ENCODE measurements around the gene GOPC. TPM values are rescaled to one million over a fixed set of nuclear protein-coding genes. Genes with fewer than 3 reads are reported as not detected.

GOPC gene
- total and polyA plus RNA-seq, 2 of the 8 experiments (the other 6 are each of a cell fraction or from before 2014, with no cell fraction given) = 5.3 to 19.4 TPM

DNA sequence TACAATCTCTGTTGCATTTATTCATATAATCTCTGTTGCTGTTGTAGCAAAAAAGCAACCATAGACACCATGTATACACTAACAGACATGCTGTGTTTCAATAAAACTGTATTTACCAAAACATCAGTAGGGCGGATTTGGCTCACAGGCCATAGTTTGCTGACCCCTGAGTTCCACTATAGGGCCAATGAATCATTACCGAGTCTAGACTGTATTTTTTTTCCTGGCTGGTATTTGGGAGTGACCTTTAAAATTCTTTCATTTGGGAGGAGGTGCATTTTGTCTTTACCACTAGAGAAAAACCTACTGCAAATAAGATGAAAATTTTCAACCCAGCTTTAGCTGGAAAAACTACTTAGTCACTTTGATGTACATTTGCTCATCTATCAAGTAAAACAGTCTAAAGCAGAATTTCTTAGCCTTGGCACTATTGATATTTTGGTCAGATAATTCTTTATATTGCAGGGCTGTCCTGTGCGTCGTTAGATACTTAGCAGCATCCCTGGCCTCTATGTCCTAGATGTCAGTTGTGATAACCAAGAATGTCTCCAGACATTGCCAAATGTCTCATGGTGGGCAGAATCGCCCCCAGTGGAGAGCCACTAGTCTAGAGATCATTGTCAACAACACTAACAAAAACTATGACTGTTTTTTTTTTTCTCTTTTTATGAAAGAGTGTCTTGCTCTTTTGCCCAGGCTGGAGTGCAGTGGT, 80.4 kb downstream of the GOPC start:
- no peak overlapping the region for H3K4me2 ChIP-seq (ENCODE audit: insufficient read depth in 1 of 2, low read depth in 2 of 2, low read length in 2 of 2)
- POLR2A ChIA-PET (ENCODE audit: partially characterized antibody) = no interaction called here
- FAIRE-seq = no peak
- TF ChIP-seq KDM1A (IDR thresholded peaks at IDR 0.05; ENCODE audit: borderline replicate concordance, low read length) = no peak
- no peak for TF ChIP-seq EGR1 (IDR thresholded peaks at IDR 0.05; ENCODE audit: borderline replicate concordance, low read depth, low read length)

More for the DNA sequence above, 80.4 kb downstream of the GOPC start:
- H2BK5ac ChIP-seq (ENCODE audit: low read depth, low read length) = no peak overlapping the region
- 91% methylated on average over 5 of the region's 5 CpGs; no CpG with 5 or more reads in 1 of the 2 experiments for WGBS, 2 experiments (ENCODE audit: extremely low coverage in 1 of 2, insufficient coverage in 1 of 2, insufficient read length in 1 of 2, insufficient replicate concordance in 2 of 2, low coverage in 1 of 2, low lambda C conversion rate in 2 of 2, missing lambda C conversion rate in 1 of 2)
- H3K27ac ChIP-seq (ENCODE audit: low read depth, low read length) = no peak overlapping the region
- H3K14ac ChIP-seq (ENCODE audit: insufficient read length) = no peak overlapping the region
- no peak overlapping the region for H4K91ac ChIP-seq (replicated peaks; ENCODE audit: insufficient read length, low read length)
- H4K5ac ChIP-seq (ENCODE audit: insufficient read length, low read depth, low read length) = no peak overlapping the region
- H4K20me1 ChIP-seq (replicated peaks in 1 of 2; ENCODE audit: control insufficient read depth in 1 of 2, insufficient read depth in 2 of 2, low read length in 2 of 2) = no peaks in the 10 kb centered on the region
- no peak overlapping the region for H2BK15ac ChIP-seq (ENCODE audit: low read length)
- H2AK5ac ChIP-seq (ENCODE audit: low read depth, low read length) = no peak overlapping the region
- H3K27me3 ChIP-seq (replicated peaks in 1 of 4; ENCODE audit: control insufficient read depth in 3 of 4, extremely low read depth in 1 of 4, insufficient read depth in 3 of 4, low read length in 3 of 4) = no peaks in the 10 kb centered on the region
- no peak overlapping the region for H3K56ac ChIP-seq (replicated peaks; ENCODE audit: insufficient read length, low read depth, low read length)
- no peaks in the 10 kb centered on the region for H3K23me2 ChIP-seq (ENCODE audit: low read depth, low read length)
- H3K9me3 ChIP-seq (ENCODE audit: insufficient read depth in 2 of 2, low read depth in 1 of 2, low read length in 1 of 2) = no peaks in the 10 kb centered on the region
- no peaks in the 10 kb centered on the region for H3K4me1 ChIP-seq (replicated peaks in 1 of 4; ENCODE audit: control insufficient read depth in 3 of 4, insufficient read depth in 4 of 4, low read length in 3 of 4)
- H3K4me3 ChIP-seq (ENCODE audit: extremely low read depth in 1 of 4, insufficient read depth in 2 of 4, low read depth in 3 of 4, low read length in 4 of 4) = no peak overlapping the region
- no peaks in the 10 kb centered on the region for H3K79me2 ChIP-seq (ENCODE audit: control insufficient read depth in 1 of 2, insufficient read depth in 2 of 2, low read length in 2 of 2)
- no peak overlapping the region for H3K4ac ChIP-seq (replicated peaks; ENCODE audit: insufficient read length, low read depth, low read length)
- H3K79me1 ChIP-seq (ENCODE audit: low read depth, low read length) = no peaks in the 10 kb centered on the region
- no peak overlapping the region for H2BK20ac ChIP-seq (ENCODE audit: low read length)
- no peak overlapping the region for H2AFZ ChIP-seq (ENCODE audit: low read length)
- H3K36me3 ChIP-seq (ENCODE audit: control insufficient read depth in 2 of 4, insufficient read depth in 4 of 4, low read length in 3 of 4) = no peaks in the 10 kb centered on the region
- H3K9ac ChIP-seq (replicated peaks in 1 of 4; ENCODE audit: extremely low read depth in 1 of 4, low read depth in 3 of 4, low read length in 3 of 4) = no peak overlapping the region
- H4K8ac ChIP-seq (ENCODE audit: extremely low read depth, insufficient read depth, low read length) = no peak overlapping the region
- CTCF ChIA-PET (ENCODE audit: partially characterized antibody) = interaction anchor here (0.6 to 2.1 kb wide), 7 partner anchors 9 to 72 kb away, joined by 3 to 7 read pairs (median 4); no protein-coding TSS in a partner anchor
- no peak for DNase-seq (ENCODE audit: low read depth in 1 of 2, low spot score in 2 of 2)
- no peak overlapping the region for H2BK120ac ChIP-seq (replicated peaks; ENCODE audit: low read depth, low read length)
- no peak overlapping the region for H3K23ac ChIP-seq (ENCODE audit: insufficient read length)
- no peak overlapping the region for H3K18ac ChIP-seq (ENCODE audit: extremely low read depth, low read length)
- no peak overlapping the region for H2BK12ac ChIP-seq (ENCODE audit: low read depth, low read length)
